IMR-90 (cell line): ENCODE results near the gene FBXO5. TPM values are rescaled to one million over a fixed set of nuclear protein-coding genes. Genes with fewer than 3 reads are reported as not detected.

Experiments
- ATAC-seq: fragments of 200-7000 bp; cut with Tn5 transposase; 2 replicates; pipeline ENCODE4 v1.9.1; 2020; ENCODE audit warnings: low read depth, mild to moderate bottlenecking, moderate library complexity
- BruUV-seq: library from RNA; stranded (reverse); fragments of 400-500 nt; replicated peaks from 2 replicates; lab custom pipeline; 2021; lab: Mats Ljungman, UMichigan
- CTCF ChIA-PET: fragments of 300-600 bp; formaldehyde crosslinking; extraction: SDS; loops from one replicate; lab custom pipeline; 2021; ENCODE audit warnings: antibody characterized with exemption; lab: Yijun Ruan, JAX
- POLR2A ChIA-PET: fragments of 300-600 bp; sonication (Branson Sonifier 250); formaldehyde crosslinking; loops from one replicate; lab custom pipeline; 2022; ENCODE audit warnings: antibody characterized with exemption; ENCODE audit not compliant: unreplicated experiment; lab: Charles Lee
- DNase-seq: peaks from one replicate; pipeline ENCODE4 v3.0.0; 2013
- H2AFZ ChIP-seq: replicated peaks from 2 replicates; pipeline ENCODE3; 2013; ENCODE audit warnings: low read length, mild to moderate bottlenecking; ENCODE audit not compliant: poor library complexity
- H2AK5ac ChIP-seq: 2 replicates; pipeline ENCODE4 v1.6.1; 2013; ENCODE audit warnings: low read depth, low read length, inconsistent platforms
- H2AK9ac ChIP-seq: replicated peaks from 2 replicates; pipeline ENCODE3; 2013; ENCODE audit warnings: mild to moderate bottlenecking, low read depth, low read length, moderate library complexity; ENCODE audit not compliant: poor library complexity
- H2BK120ac ChIP-seq: 2 replicates; pipeline ENCODE4 v1.6.1; 2013; ENCODE audit warnings: low read depth, low read length, inconsistent platforms
- H2BK15ac ChIP-seq: 3 replicates; pipeline ENCODE4 v1.6.1; 2013; ENCODE audit warnings: low read depth, low read length, inconsistent platforms
- H2BK20ac ChIP-seq: 2 replicates; pipeline ENCODE4 v1.6.1; 2013; ENCODE audit warnings: low read depth, mild to moderate bottlenecking, inconsistent platforms, low read length, moderate library complexity
- H2BK5ac ChIP-seq: 2 replicates; pipeline ENCODE4 v1.6.1; 2013; ENCODE audit warnings: mild to moderate bottlenecking, low read depth, low read length, inconsistent platforms; ENCODE audit not compliant: poor library complexity, severe bottlenecking
- H3K14ac ChIP-seq: replicated peaks from 2 replicates; pipeline ENCODE4 v1.6.1; 2013; ENCODE audit warnings: low read depth, low read length, inconsistent platforms
- H3K18ac ChIP-seq: 2 replicates; pipeline ENCODE4 v1.6.1; 2013; ENCODE audit warnings: low read depth, low read length, control low read depth
- H3K23ac ChIP-seq: 2 replicates; pipeline ENCODE4 v1.6.1; 2013; ENCODE audit warnings: low read depth, low read length, inconsistent platforms
- H3K27ac ChIP-seq: 2 replicates; pipeline ENCODE4 v1.5.1; 2013; ENCODE audit warnings: mild to moderate bottlenecking, control low read depth, low read length; ENCODE audit not compliant: insufficient read depth
- H3K27me3 ChIP-seq: 2 replicates; pipeline ENCODE4 v1.6.1; 2013; ENCODE audit warnings: low read length; ENCODE audit not compliant: control insufficient read depth, insufficient read depth
- H3K36me3 ChIP-seq: 2 replicates; pipeline ENCODE4 v1.6.1; 2013; ENCODE audit warnings: low read length, mixed read lengths; ENCODE audit not compliant: control insufficient read depth, insufficient read depth
- H3K4ac ChIP-seq: 2 replicates; pipeline ENCODE4 v1.6.1; 2013; ENCODE audit warnings: low read depth, low read length, inconsistent platforms
- H3K4me1 ChIP-seq: 2 replicates; pipeline ENCODE4 v1.6.1; 2013; ENCODE audit warnings: low read length, mixed read lengths; ENCODE audit not compliant: control insufficient read depth, insufficient read depth
- H3K4me2 ChIP-seq: 2 replicates; pipeline ENCODE4 v1.6.1; 2013; ENCODE audit warnings: low read depth, mild to moderate bottlenecking, control low read depth, low read length, moderate library complexity
- H3K4me3 ChIP-seq: 2 replicates; pipeline ENCODE4 v1.5.1; 2013; ENCODE audit warnings: low read depth, mild to moderate bottlenecking, control low read depth, low read length, moderate library complexity; ENCODE audit not compliant: insufficient read depth
- H3K56ac ChIP-seq: 2 replicates; pipeline ENCODE4 v1.6.1; 2013; ENCODE audit warnings: low read length, inconsistent platforms; ENCODE audit not compliant: insufficient read depth; ENCODE audit errors: extremely low read depth
- H3K79me1 ChIP-seq, 2 experiments: 2 replicates each; pipeline ENCODE4 v1.6.1; 2013; ENCODE audit warnings: low read length in 2 of 2, inconsistent platforms in 1 of 2, low read depth in 1 of 2
- H3K9ac ChIP-seq: 2 replicates; pipeline ENCODE4 v1.6.1; 2013; ENCODE audit warnings: low read depth, low read length, control low read depth
- H3K9me1 ChIP-seq: 2 replicates; pipeline ENCODE4 v1.6.1; 2013; ENCODE audit warnings: low read length, inconsistent platforms; ENCODE audit not compliant: insufficient read depth
- H3K9me3 ChIP-seq: 2 replicates; pipeline ENCODE4 v1.6.1; 2013; ENCODE audit warnings: low read length; ENCODE audit not compliant: control insufficient read depth, insufficient read depth
- H4K20me1 ChIP-seq: 2 replicates; pipeline ENCODE4 v1.6.1; 2013; ENCODE audit warnings: low read length, inconsistent platforms; ENCODE audit not compliant: insufficient read depth
- H4K5ac ChIP-seq: 2 replicates; pipeline ENCODE4 v1.6.1; 2013; ENCODE audit warnings: mild to moderate bottlenecking, low read depth, low read length, control low read depth
- H4K8ac ChIP-seq, 2 experiments: 2 replicates each; pipeline ENCODE4 v1.6.1; 2013; ENCODE audit warnings: low read depth in 2 of 2, low read length in 2 of 2, control low read depth in 1 of 2, inconsistent platforms in 1 of 2
- H4K91ac ChIP-seq: 2 replicates; pipeline ENCODE4 v1.6.1; 2013; ENCODE audit warnings: low read depth, low read length, inconsistent platforms; ENCODE audit not compliant: insufficient read depth
- BHLHE40 ChIP-seq: fragments of 150-350 bp; IDR thresholded peaks from 2 replicates; pipeline ENCODE4 v1.6.1; 2016; ENCODE audit warnings: mild to moderate bottlenecking, low read depth, low read length
- CEBPB ChIP-seq: IDR thresholded peaks from 2 replicates; pipeline ENCODE4 v1.6.1; 2012; ENCODE audit warnings: low read depth, low read length, improper control_type of control experiment
- CHD1 ChIP-seq: IDR thresholded peaks from 2 replicates; pipeline ENCODE4 v1.6.1; 2012; ENCODE audit warnings: low read depth, low read length, improper control_type of control experiment
- CTCF ChIP-seq: conservative IDR thresholded peaks from 2 replicates; pipeline ENCODE4 v1.5.1; 2012; ENCODE audit warnings: mild to moderate bottlenecking, low read depth, low read length, improper control_type of control experiment
- ELK1 ChIP-seq: fragments of 150-350 bp; IDR thresholded peaks from 2 replicates; pipeline ENCODE4 v1.6.1; 2016; ENCODE audit warnings: low read depth, mild to moderate bottlenecking, low read length, moderate library complexity, borderline replicate concordance
- FOS ChIP-seq: fragments of 150-350 bp; IDR thresholded peaks from 2 replicates; pipeline ENCODE4 v1.6.1; 2016; ENCODE audit warnings: low read depth, low read length
- MAFK ChIP-seq: IDR thresholded peaks from 2 replicates; pipeline ENCODE4 v1.6.1; 2012; ENCODE audit warnings: low read depth, low read length, improper control_type of control experiment
- MAZ ChIP-seq: IDR thresholded peaks from 2 replicates; pipeline ENCODE4 v1.6.1; 2012; ENCODE audit warnings: low read depth, mild to moderate bottlenecking, low read length, improper control_type of control experiment, moderate library complexity, borderline replicate concordance
- MXI1 ChIP-seq: IDR thresholded peaks from 2 replicates; pipeline ENCODE4 v1.6.1; 2012; ENCODE audit warnings: low read depth, mild to moderate bottlenecking, low read length, moderate library complexity, borderline replicate concordance
- NFE2L2 ChIP-seq: fragments of 150-350 bp; IDR thresholded peaks from 2 replicates; pipeline ENCODE4 v1.6.1; 2016; ENCODE audit warnings: low read depth, mild to moderate bottlenecking, low read length
- POLR2A ChIP-seq: IDR thresholded peaks from 2 replicates; pipeline ENCODE4 v1.6.1; 2012; ENCODE audit warnings: mild to moderate bottlenecking, low read depth, low read length
- RAD21 ChIP-seq: IDR thresholded peaks from 2 replicates; pipeline ENCODE4 v1.6.1; 2012; ENCODE audit warnings: low read length, improper control_type of control experiment
- RCOR1 ChIP-seq: IDR thresholded peaks from 2 replicates; pipeline ENCODE4 v1.6.1; 2012; ENCODE audit warnings: mild to moderate bottlenecking, low read length, improper control_type of control experiment; ENCODE audit not compliant: insufficient replicate concordance
- RFX5 ChIP-seq: IDR thresholded peaks from 2 replicates; pipeline ENCODE4 v1.8.0; 2012; ENCODE audit warnings: low read depth, mild to moderate bottlenecking, low read length, moderate library complexity
- SMC3 ChIP-seq: fragments of 150-350 bp; IDR thresholded peaks from 2 replicates; pipeline ENCODE4 v1.6.1; 2016; ENCODE audit warnings: low read depth, mild to moderate bottlenecking, antibody characterized with exemption, low read length, moderate library complexity
- WGBS, 2 experiments: methylation state at CpG; one replicate each; pipeline versions ENCODE4 v1.1.5 to v1.1.7; 2013; ENCODE audit warnings: missing lambda C conversion rate in 2 of 2; ENCODE audit not compliant: insufficient read length in 1 of 2; ENCODE audit errors: extremely low coverage in 2 of 2; 5-methylcytosine and 5-hydroxymethylcytosine counted together
- dilution Hi-C: fragments of 300-500 bp; cut with HindIII; formaldehyde crosslinking; loops from one replicate; pipeline ENCODE4 v1.14.3; 2018; ENCODE audit warnings: low sequenced_read_pairs; ENCODE audit not compliant: unreplicated experiment
- in situ Hi-C: fragments of 300-500 bp; cut with MboI; formaldehyde crosslinking; loops from 3 replicates; pipeline ENCODE4 v1.14.3; 2019; ENCODE audit warnings: low sequenced_read_pairs, inconsistent platforms, mixed read lengths
- intact Hi-C: fragments of 100-400 bp; cut with micrococcal nuclease; formaldehyde crosslinking; loops from 2 replicates; pipeline ENCODE4 v1.10.0; 2022
- polyA plus RNA-seq, 3 experiments: library from polyadenylated mRNA; depleted of rRNA; stranded (reverse); fragments of >200 nt; gene quantifications; 2 replicates each; pipeline ENCODE4 v1.2.3, GENCODE V29; 2012; ENCODE audit warnings: low replicate concordance in 1 of 3
- total RNA-seq: library from RNA; depleted of rRNA; stranded (reverse); fragments of >200 nt; gene quantifications from 2 replicates; pipeline ENCODE4 v1.2.3, GENCODE V29; 2012

The FBXO5 gene
- total and polyA plus RNA-seq, 2 of the 4 experiments (the other 2 are of a cell fraction): 11.8 to 16.7 TPM

GRCh38 chr6:153018355-153018754 is 35.5 kb upstream of the FBXO5 start:
- no TSS peak for BruUV-seq
- no peak overlapping the region for H2AK5ac ChIP-seq
- no peak overlapping the region for H4K91ac ChIP-seq
- in situ Hi-C loops (no loop called here), dilution Hi-C loops (no loop called here), intact Hi-C loops (no loop called here)
- ChIA-PET POLR2A (no interaction called here), CTCF (interaction anchor here (0.5 kb wide), 1 partner anchor 658 kb away, joined by 3 read pairs; no protein-coding TSS in a partner anchor)
- H3K23ac ChIP-seq: no peak overlapping the region
- H3K79me1 ChIP-seq: no peaks in the 10 kb centered on the region
- H2AFZ ChIP-seq: no peak overlapping the region
- H2BK5ac ChIP-seq: no peak overlapping the region
- 0 out of 2 replicates have a peak, but pooled peaks cover 2% of the 10 kb centered on the region for H3K36me3 ChIP-seq
- H3K4me1 ChIP-seq: peaks cover 2% of the 10 kb centered on the region; the same call in 1 of the 2 replicates
- no peak overlapping the region for H3K4me3 ChIP-seq
- H2BK20ac ChIP-seq: no peak overlapping the region
- ATAC-seq (no peak), DNase-seq (no peak)
- no peak overlapping the region for H3K56ac ChIP-seq
- no peaks in the 10 kb centered on the region for H3K27me3 ChIP-seq
- no peak for TF ChIP-seq MXI1
- TF ChIP-seq BHLHE40: no peak
- no peak for TF ChIP-seq POLR2A
- no peak for TF ChIP-seq CHD1
- TF ChIP-seq MAZ: no peak
- TF ChIP-seq CEBPB: no peak
- TF ChIP-seq CTCF: no peak
- no peak for TF ChIP-seq FOS
- TF ChIP-seq SMC3: no peak
- no peak for TF ChIP-seq NFE2L2
- no peak for TF ChIP-seq RFX5
- no peak for TF ChIP-seq RAD21
- no peak for TF ChIP-seq ELK1
- TF ChIP-seq RCOR1: no peak
- no peak for TF ChIP-seq MAFK
- no peak overlapping the region for H4K8ac ChIP-seq
- H3K4ac ChIP-seq: no peak overlapping the region
- no peak overlapping the region for H3K9ac ChIP-seq
- no peak overlapping the region for H3K27ac ChIP-seq
- H3K9me1 ChIP-seq: peaks cover 4% of the 10 kb centered on the region; the same call in 1 of the 2 replicates
- no peak overlapping the region for H4K5ac ChIP-seq
- no peak overlapping the region for H2AK9ac ChIP-seq
- H3K18ac ChIP-seq: no peak overlapping the region
- no peak overlapping the region for H3K4me2 ChIP-seq
- no peak overlapping the region for H2BK15ac ChIP-seq
- no peak overlapping the region for H3K14ac ChIP-seq
- no peaks in the 10 kb centered on the region for H3K9me3 ChIP-seq
- H4K20me1 ChIP-seq: no peaks in the 10 kb centered on the region
- WGBS, 2 experiments: no CpG with 5 or more reads among the region's 3 CpGs
- H2BK120ac ChIP-seq: no peak overlapping the region
